ENCODE measurements around the gene OSMR.

The OSMR gene

DNA sequence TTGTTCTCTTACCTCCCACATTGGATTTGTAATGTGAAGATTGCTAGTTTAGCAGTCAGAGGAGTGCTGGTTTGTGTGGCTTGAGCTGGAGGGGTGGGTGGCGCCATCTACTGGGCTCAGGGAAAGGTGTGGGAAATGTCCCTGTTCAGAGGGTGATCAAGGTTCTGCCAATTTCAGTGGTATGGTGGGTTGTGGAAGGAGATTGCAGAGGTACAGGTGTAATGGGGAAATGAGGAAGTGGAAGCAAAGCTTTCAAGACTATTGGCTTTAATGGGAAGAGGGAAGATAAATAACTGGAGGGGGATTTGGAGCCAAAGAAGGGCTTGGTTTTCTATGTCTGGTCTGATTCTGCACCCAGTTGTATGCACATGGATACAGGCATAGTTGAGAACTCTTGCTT is 76.4 kb downstream of the OSMR start:
- no peaks in the 10 kb centered on the region for H3K79me2 ChIP-seq (ENCODE audit: control insufficient read depth, low read length)
- no peaks in the 10 kb centered on the region for H4K20me1 ChIP-seq (ENCODE audit: control insufficient read depth, insufficient read depth, low read depth, low read length)
- no peaks in the 10 kb centered on the region for H3K36me3 ChIP-seq (ENCODE audit: control insufficient read depth, low read length)
- H3K27me3 ChIP-seq (ENCODE audit: control insufficient read depth, low read length), result 0 out of 2 replicates have a peak, but pooled peaks cover 7% of the 10 kb centered on the region
- TF ChIP-seq, protein P1, sequence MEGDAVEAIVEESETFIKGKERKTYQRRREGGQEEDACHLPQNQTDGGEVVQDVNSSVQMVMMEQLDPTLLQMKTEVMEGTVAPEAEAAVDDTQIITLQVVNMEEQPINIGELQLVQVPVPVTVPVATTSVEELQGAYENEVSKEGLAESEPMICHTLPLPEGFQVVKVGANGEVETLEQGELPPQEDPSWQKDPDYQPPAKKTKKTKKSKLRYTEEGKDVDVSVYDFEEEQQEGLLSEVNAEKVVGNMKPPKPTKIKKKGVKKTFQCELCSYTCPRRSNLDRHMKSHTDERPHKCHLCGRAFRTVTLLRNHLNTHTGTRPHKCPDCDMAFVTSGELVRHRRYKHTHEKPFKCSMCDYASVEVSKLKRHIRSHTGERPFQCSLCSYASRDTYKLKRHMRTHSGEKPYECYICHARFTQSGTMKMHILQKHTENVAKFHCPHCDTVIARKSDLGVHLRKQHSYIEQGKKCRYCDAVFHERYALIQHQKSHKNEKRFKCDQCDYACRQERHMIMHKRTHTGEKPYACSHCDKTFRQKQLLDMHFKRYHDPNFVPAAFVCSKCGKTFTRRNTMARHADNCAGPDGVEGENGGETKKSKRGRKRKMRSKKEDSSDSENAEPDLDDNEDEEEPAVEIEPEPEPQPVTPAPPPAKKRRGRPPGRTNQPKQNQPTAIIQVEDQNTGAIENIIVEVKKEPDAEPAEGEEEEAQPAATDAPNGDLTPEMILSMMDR (IDR thresholded peaks at IDR 0.05; ENCODE audit: low read depth, low read length, poor library complexity, severe bottlenecking), result peak; percentile 95
- no peak for TF ChIP-seq EZH2phosphoT487 (IDR thresholded peaks at IDR 0.05; ENCODE audit: borderline replicate concordance, low read length)
- no peaks in the 10 kb centered on the region for H3K9me3 ChIP-seq (ENCODE audit: control insufficient read depth, insufficient read depth, low read length)
- H3F3A ChIP-seq (ENCODE audit: control insufficient read depth, insufficient read depth), result no peaks in the 10 kb centered on the region
- no peaks in the 10 kb centered on the region for H3K9me2 ChIP-seq (replicated peaks; ENCODE audit: control insufficient read depth, low read length)
- H3K27ac ChIP-seq (ENCODE audit: low read depth, low read length), result no peak overlapping the region
- H3K4me1 ChIP-seq (ENCODE audit: control insufficient read depth, low read length), result no peaks in the 10 kb centered on the region
- H3K4me3 ChIP-seq (ENCODE audit: low read length), result no peak overlapping the region
- no peak overlapping the region for H3K4me2 ChIP-seq (ENCODE audit: low read length)

DNA sequence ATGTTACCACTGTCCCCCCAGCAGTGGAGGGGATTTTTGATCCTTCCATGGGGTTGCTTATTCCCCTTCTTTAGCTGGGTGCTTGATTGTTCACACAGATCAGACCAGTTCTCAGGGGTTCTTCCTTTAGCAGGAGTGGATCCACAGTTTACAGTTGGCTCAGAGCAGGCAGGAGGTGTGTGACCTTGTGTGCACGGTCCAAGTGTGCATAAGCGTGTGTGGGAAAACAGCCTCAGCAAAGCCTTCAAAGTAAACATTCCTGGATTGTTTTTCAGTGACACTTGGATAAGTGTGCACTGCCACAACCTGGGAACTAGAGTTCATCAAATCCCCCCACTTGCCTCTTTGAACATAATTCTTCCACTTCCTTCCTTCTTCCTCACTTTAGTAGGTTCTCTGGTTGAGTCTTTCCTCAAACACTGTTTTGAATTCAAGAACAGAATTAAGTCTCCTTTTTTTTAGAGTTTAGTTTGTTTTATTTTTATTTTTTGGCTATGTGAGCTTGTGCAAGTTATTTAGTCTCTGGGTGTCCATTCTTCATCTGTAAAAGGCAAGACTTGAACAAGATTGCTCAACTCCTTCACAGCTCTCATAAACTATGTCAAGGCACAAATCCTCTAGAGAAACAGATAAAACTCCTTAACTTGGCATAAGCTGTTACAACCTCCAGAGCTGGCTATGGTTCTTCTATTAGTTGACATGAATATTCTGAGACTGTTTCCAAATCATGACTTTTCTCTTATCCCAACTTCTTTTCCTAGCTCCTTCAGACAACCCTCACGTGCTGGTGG is 78.0 kb downstream of the OSMR start:
- Histone ChIP-seq H3K27ac (ENCODE audit: low read depth, low read length) (no peak overlapping the region), H3K36me3 (ENCODE audit: control insufficient read depth, low read length) (no peaks in the 10 kb centered on the region), H3K4me1 (ENCODE audit: control insufficient read depth, low read length) (no peaks in the 10 kb centered on the region), H3K27me3 (ENCODE audit: control insufficient read depth, low read length) (0 out of 2 replicates have a peak, but pooled peaks cover 7% of the 10 kb centered on the region), H3K4me3 (ENCODE audit: low read length) (no peak overlapping the region), H3K79me2 (ENCODE audit: control insufficient read depth, low read length) (no peaks in the 10 kb centered on the region), H4K20me1 (ENCODE audit: control insufficient read depth, insufficient read depth, low read depth, low read length) (no peaks in the 10 kb centered on the region), H3K4me2 (ENCODE audit: low read length) (no peak overlapping the region), H3K9me3 (ENCODE audit: control insufficient read depth, insufficient read depth, low read length) (no peaks in the 10 kb centered on the region), H3F3A (ENCODE audit: control insufficient read depth, insufficient read depth) (no peaks in the 10 kb centered on the region), H3K9me2 (replicated peaks; ENCODE audit: control insufficient read depth, low read length) (no peaks in the 10 kb centered on the region)
- TF ChIP-seq EZH2phosphoT487 (IDR thresholded peaks at IDR 0.05; ENCODE audit: borderline replicate concordance, low read length), result no peak
- TF ChIP-seq, protein P1 (IDR thresholded peaks at IDR 0.05; ENCODE audit: low read depth, low read length, poor library complexity, severe bottlenecking), result no peak

DNA sequence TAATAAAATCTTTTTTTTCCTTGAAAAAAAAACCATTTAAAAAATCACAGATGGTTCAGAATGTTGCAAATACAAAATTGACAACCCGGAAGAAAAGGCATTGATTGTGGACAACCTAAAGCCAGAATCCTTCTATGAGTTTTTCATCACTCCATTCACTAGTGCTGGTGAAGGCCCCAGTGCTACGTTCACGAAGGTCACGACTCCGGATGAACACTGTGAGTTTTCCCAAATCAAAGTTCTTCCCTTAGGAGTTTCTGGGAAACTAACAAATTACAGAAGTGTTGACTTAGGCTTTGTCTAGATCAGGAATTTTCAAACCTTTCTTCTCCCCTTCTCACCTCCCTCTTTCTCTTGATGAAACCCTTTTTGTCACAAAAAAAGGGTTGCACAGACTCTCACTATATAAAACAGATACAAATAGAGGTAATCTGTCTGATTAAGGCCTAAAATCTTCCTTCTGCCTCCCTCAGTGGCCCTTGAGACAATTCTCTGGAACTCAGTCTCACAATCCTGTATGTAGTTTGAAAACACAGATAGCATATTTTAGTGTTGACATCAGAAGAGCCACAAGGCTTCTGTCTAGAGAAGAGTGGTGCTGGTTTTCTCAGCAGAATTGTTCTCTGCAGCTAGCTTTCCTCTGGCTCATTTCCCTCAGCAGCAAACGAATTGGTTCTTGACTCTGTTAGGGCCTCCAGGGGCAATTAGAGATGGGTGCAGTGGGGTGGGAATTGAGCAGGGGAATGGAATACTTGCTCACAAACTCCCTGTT is 79.5 kb downstream of the OSMR start:
- H3K4me1 ChIP-seq (ENCODE audit: control insufficient read depth, low read length), result no peaks in the 10 kb centered on the region
- 0 out of 2 replicates have a peak, but pooled peaks cover 7% of the 10 kb centered on the region for H3K27me3 ChIP-seq (ENCODE audit: control insufficient read depth, low read length)
- H3K9me3 ChIP-seq (ENCODE audit: control insufficient read depth, insufficient read depth, low read length), result no peaks in the 10 kb centered on the region
- H3K4me2 ChIP-seq (ENCODE audit: low read length), result no peak overlapping the region
- no peaks in the 10 kb centered on the region for H3F3A ChIP-seq (ENCODE audit: control insufficient read depth, insufficient read depth)
- no peaks in the 10 kb centered on the region for H3K79me2 ChIP-seq (ENCODE audit: control insufficient read depth, low read length)
- H3K4me3 ChIP-seq (ENCODE audit: low read length), result no peak overlapping the region
- H3K27ac ChIP-seq (ENCODE audit: low read depth, low read length), result no peak overlapping the region
- H3K9me2 ChIP-seq (replicated peaks; ENCODE audit: control insufficient read depth, low read length), result no peaks in the 10 kb centered on the region
- H4K20me1 ChIP-seq (ENCODE audit: control insufficient read depth, insufficient read depth, low read depth, low read length), result no peaks in the 10 kb centered on the region
- no peaks in the 10 kb centered on the region for H3K36me3 ChIP-seq (ENCODE audit: control insufficient read depth, low read length)
- no peak for TF ChIP-seq EZH2phosphoT487 (IDR thresholded peaks at IDR 0.05; ENCODE audit: borderline replicate concordance, low read length)
- TF ChIP-seq, protein P1 (IDR thresholded peaks at IDR 0.05; ENCODE audit: low read depth, low read length, poor library complexity, severe bottlenecking), result no peak
